ENCODE results near the gene ELP1. TPM values are rescaled to one million over a fixed set of nuclear protein-coding genes. Genes with fewer than 3 reads are reported as not detected.
A peak's percentile ranks its signal among the peaks of the same experiment; 100 is the strongest.
"Not testable (repeated sequence)": the region's sequence is repeated elsewhere in the genome, so short reads cannot be mapped to it uniquely, and the experiment has no call there.

ELP1 gene
- total and polyA plus RNA-seq, 4 donors: 9.3 to 27.7 (median 16.4) TPM

DNA sequence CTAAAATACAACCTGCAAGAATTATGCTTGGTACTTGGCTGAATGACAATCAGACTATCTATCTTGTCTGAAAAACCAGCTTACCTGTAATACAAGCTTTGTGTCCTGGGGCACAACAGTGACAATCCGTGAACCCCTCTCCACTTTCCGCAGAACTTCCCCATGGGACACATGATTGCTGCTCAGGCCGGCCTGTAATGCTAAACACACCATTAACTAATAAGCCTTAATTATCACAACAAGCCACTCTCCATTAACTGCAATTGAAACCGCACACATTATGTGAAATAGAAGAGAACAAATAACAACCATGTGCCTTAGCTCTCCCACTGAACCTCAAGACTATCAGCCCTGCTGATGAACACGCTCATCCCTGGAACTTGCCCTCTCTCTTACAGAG is 33.7 kb downstream of the ELP1 start:
- H3K9me3 ChIP-seq (ENCODE audit: control insufficient read depth in 4 of 4, low read length in 3 of 4): no peaks in the 10 kb centered on the region
- H3K27me3 ChIP-seq (ENCODE audit: control insufficient read depth in 4 of 4, insufficient read depth in 4 of 4, low read length in 3 of 4): no peaks in the 10 kb centered on the region
- H3K4me1 ChIP-seq (ENCODE audit: control insufficient read depth in 4 of 4, insufficient read depth in 4 of 4, low read length in 3 of 4): peaks cover 0 to 16% (median 4%) of the 10 kb centered on the region in 4 donors
- no peak overlapping the region for H3K9ac ChIP-seq (ENCODE audit: low read depth in 1 of 2, low read length in 2 of 2)
- no peak for DNase-seq (ENCODE audit: low spot score)
- H3K4me3 ChIP-seq (ENCODE audit: low read depth in 1 of 3, low read length in 3 of 3): no peak overlapping the region
- H3K36me3 ChIP-seq (ENCODE audit: control insufficient read depth in 4 of 4, insufficient read depth in 3 of 4, low read depth in 1 of 4, low read length in 3 of 4): peaks cover 3 to 50% (median 37%) of the 10 kb centered on the region in 4 donors
- no peak for TF ChIP-seq RAD21 (IDR thresholded peaks at IDR 0.05)
- no peak for TF ChIP-seq RXRA (IDR thresholded peaks at IDR 0.05)
- TF ChIP-seq EGR1 (IDR thresholded peaks at IDR 0.05; ENCODE audit: low read depth in 2 of 2): no peak
- TF ChIP-seq, protein P1, sequence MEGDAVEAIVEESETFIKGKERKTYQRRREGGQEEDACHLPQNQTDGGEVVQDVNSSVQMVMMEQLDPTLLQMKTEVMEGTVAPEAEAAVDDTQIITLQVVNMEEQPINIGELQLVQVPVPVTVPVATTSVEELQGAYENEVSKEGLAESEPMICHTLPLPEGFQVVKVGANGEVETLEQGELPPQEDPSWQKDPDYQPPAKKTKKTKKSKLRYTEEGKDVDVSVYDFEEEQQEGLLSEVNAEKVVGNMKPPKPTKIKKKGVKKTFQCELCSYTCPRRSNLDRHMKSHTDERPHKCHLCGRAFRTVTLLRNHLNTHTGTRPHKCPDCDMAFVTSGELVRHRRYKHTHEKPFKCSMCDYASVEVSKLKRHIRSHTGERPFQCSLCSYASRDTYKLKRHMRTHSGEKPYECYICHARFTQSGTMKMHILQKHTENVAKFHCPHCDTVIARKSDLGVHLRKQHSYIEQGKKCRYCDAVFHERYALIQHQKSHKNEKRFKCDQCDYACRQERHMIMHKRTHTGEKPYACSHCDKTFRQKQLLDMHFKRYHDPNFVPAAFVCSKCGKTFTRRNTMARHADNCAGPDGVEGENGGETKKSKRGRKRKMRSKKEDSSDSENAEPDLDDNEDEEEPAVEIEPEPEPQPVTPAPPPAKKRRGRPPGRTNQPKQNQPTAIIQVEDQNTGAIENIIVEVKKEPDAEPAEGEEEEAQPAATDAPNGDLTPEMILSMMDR (IDR thresholded peaks at IDR 0.05; ENCODE audit: low read depth, low read length, missing input control): no peak
- no peak for TF ChIP-seq HNF4A (conservative IDR thresholded peaks at IDR 0.05)
- no peak for TF ChIP-seq NR2F2 (IDR thresholded peaks at IDR 0.05)
- TF ChIP-seq SP1 (IDR thresholded peaks at IDR 0.05): no peak
- TF ChIP-seq, protein P2, sequence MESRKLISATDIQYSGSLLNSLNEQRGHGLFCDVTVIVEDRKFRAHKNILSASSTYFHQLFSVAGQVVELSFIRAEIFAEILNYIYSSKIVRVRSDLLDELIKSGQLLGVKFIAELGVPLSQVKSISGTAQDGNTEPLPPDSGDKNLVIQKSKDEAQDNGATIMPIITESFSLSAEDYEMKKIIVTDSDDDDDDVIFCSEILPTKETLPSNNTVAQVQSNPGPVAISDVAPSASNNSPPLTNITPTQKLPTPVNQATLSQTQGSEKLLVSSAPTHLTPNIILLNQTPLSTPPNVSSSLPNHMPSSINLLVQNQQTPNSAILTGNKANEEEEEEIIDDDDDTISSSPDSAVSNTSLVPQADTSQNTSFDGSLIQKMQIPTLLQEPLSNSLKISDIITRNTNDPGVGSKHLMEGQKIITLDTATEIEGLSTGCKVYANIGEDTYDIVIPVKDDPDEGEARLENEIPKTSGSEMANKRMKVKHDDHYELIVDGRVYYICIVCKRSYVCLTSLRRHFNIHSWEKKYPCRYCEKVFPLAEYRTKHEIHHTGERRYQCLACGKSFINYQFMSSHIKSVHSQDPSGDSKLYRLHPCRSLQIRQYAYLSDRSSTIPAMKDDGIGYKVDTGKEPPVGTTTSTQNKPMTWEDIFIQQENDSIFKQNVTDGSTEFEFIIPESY (IDR thresholded peaks at IDR 0.05): no peak
- TF ChIP-seq TAF1 (conservative IDR thresholded peaks at IDR 0.05): no peak
- no peak for TF ChIP-seq HNF4G (IDR thresholded peaks at IDR 0.05)
- TF ChIP-seq YY1 (IDR thresholded peaks at IDR 0.05): no peak
- no peak for TF ChIP-seq JUND (IDR thresholded peaks at IDR 0.05)
- no peak overlapping the region for H3K27ac ChIP-seq (ENCODE audit: low read depth in 1 of 2, low read length in 2 of 2)
- WGBS: 98% methylated on average over 5 of the region's 5 CpGs

DNA sequence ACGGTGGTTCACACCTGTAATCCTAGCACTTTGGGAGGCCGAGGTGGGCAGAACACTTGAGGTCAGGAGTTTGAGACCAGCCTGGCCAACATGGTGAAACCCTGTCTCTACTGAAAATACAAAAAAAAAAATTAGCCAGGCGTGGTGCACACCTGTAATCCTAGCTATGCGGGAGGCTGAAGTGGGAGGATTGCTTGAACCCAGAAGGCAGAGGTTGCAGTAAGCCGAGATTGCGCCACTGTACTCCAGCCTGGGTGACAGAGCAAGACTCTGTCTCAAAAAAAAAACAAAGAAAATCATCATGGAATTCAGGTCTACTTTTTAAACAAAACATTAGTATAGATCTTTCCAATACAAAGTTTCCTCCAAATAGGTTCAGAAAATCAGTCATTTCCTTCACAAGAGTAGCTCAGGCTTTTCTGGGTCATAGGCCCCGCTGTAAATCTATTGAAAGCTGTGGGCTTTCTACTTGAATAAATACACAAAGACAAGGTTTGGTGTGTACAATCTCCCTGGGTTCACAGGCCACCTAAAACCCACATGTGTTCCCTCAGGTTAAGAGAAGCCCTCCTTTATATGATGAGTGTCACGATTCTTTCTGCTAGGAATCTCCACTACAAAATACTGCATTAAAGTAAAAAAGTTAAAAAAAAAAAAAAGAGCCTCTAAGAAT is 34.8 kb downstream of the ELP1 start:
- not testable (repeated sequence) for DNase-seq (ENCODE audit: low spot score); H3K9me3 ChIP-seq (ENCODE audit: control insufficient read depth in 4 of 4, low read length in 3 of 4); H3K27me3 ChIP-seq (ENCODE audit: control insufficient read depth in 4 of 4, insufficient read depth in 4 of 4, low read length in 3 of 4); H3K9ac ChIP-seq (ENCODE audit: low read depth in 1 of 2, low read length in 2 of 2); H3K27ac ChIP-seq (ENCODE audit: low read depth in 1 of 2, low read length in 2 of 2); H3K4me3 ChIP-seq (ENCODE audit: low read depth in 1 of 3, low read length in 3 of 3)
- WGBS: 90% methylated on average over 8 of the region's 8 CpGs
- Histone ChIP-seq H3K4me1 (ENCODE audit: control insufficient read depth in 4 of 4, insufficient read depth in 4 of 4, low read length in 3 of 4) (peaks cover 0 to 24% (median 13%) of the 10 kb centered on the region in 4 donors), H3K36me3 (ENCODE audit: control insufficient read depth in 4 of 4, insufficient read depth in 3 of 4, low read depth in 1 of 4, low read length in 3 of 4) (peaks cover 3 to 46% (median 36%) of the 10 kb centered on the region in 4 donors)

DNA sequence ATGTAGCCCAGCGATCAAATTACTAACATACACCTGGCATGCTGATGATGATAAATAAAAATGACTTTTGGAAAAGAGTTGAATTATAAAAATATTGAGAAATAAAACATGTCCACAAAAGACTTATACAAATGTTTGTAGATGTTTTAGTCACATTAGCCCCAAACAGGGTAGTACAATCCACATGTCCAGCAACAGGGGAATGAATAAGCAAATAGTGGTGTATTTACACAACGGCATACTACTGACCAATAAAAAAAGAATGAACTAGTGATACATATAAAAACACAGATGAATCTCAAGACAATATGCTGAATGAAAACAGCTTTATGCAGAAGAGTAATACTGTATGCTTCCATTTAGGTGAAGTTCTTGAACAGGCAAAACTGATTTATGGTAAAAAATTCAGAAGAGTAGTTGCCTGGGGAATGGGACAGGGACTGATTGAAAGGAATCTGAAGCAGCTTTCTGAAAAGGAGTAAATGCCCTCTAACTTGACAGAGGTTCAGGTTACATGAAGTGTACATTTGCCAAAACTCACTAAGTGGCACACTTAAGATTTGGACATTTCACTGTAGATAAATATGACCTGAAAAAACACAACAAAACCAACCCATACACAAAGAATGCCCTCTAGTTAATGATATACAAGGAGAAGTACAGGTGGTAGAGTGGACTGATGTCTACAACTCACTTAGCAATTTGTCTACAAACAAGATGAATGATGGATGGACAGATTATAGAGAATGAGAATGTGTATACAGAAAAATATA is 36.4 kb downstream of the ELP1 start:
- H3K9me3 ChIP-seq (ENCODE audit: control insufficient read depth in 4 of 4, low read length in 3 of 4): no peaks in the 10 kb centered on the region
- WGBS: 77% methylated on average over 2 of the region's 2 CpGs
- no peak overlapping the region for H3K9ac ChIP-seq (ENCODE audit: low read depth in 1 of 2, low read length in 2 of 2)
- no peak for DNase-seq (ENCODE audit: low spot score)
- no peak overlapping the region for H3K4me3 ChIP-seq (ENCODE audit: low read depth in 1 of 3, low read length in 3 of 3)
- H3K36me3 ChIP-seq (ENCODE audit: control insufficient read depth in 4 of 4, insufficient read depth in 3 of 4, low read depth in 1 of 4, low read length in 3 of 4): peaks cover under 1 to 38% (median 33%) of the 10 kb centered on the region in 4 donors
- TF ChIP-seq FOXA2 (IDR thresholded peaks at IDR 0.05): no peak
- peak; percentile 8 to 30 for TF ChIP-seq RXRA (IDR thresholded peaks at IDR 0.05)
- H3K27ac ChIP-seq (ENCODE audit: low read depth in 1 of 2, low read length in 2 of 2): no peak overlapping the region
- no peaks in the 10 kb centered on the region for H3K27me3 ChIP-seq (ENCODE audit: control insufficient read depth in 4 of 4, insufficient read depth in 4 of 4, low read length in 3 of 4)
- H3K4me1 ChIP-seq (ENCODE audit: control insufficient read depth in 4 of 4, insufficient read depth in 4 of 4, low read length in 3 of 4): peaks cover 3 to 28% (median 13%) of the 10 kb centered on the region in 4 donors
